OCI-LY3 (cell line): Measurements from ENCODE around the gene NUDT1.

Source experiments
- CTCF ChIP-seq: fragments of 200-600, 300-600 bp; sonication (generic); IDR thresholded peaks from 2 replicates; pipeline ENCODE4 v1.5.1; 2014; ENCODE audit warnings: antibody characterized with exemption, low read length, low read depth
- EZH2phosphoT487 ChIP-seq: fragments of 200-600 bp; shearing (Covaris generic); IDR thresholded peaks from 2 replicates; pipeline ENCODE4 v1.6.1; 2018; ENCODE audit warnings: antibody characterized with exemption, mixed run types, low read depth

GRCh38 chr7:2222516-2222915, 19.5 kb upstream of the NUDT1 start:
- TF ChIP-seq CTCF (no peak), EZH2phosphoT487 (no peak)
